DND-41 (cell line): ENCODE measurements around the gene MAGEC3.

ENCODE experiments used
- ATAC-seq: fragments of 200-7000 bp; cut with Tn5 transposase; 3 replicates; pipeline ENCODE4 v1.9.1; 2021; ENCODE audit warnings: low read depth; ENCODE audit not compliant: insufficient read depth
- DNase-seq: peaks from one replicate; pipeline ENCODE4 v3.0.0-alpha.2; 2020
- H2AFZ ChIP-seq: 2 replicates; pipeline ENCODE4 v1.6.0; 2012; ENCODE audit warnings: low read depth, low read length
- H3K27ac ChIP-seq: 2 replicates; pipeline ENCODE4 v1.5.1; 2012; ENCODE audit warnings: low read length, inconsistent platforms
- H3K27me3 ChIP-seq: fragments of 200-600 bp; sonication (generic); 2 replicates; pipeline ENCODE4 v1.6.0; 2012; ENCODE audit warnings: low read length, mild to moderate bottlenecking, inconsistent platforms; ENCODE audit not compliant: insufficient read depth, poor library complexity
- H3K36me3 ChIP-seq: 2 replicates; pipeline ENCODE4 v1.5.1; 2012; ENCODE audit warnings: low read length, inconsistent platforms; ENCODE audit not compliant: insufficient read depth
- H3K4me1 ChIP-seq: 2 replicates; pipeline ENCODE4 v1.5.1; 2012; ENCODE audit warnings: mild to moderate bottlenecking, low read length; ENCODE audit not compliant: insufficient read depth
- H3K4me2 ChIP-seq: 2 replicates; pipeline ENCODE4 v1.6.0; 2012; ENCODE audit warnings: mild to moderate bottlenecking, moderate library complexity, low read length, inconsistent platforms; ENCODE audit not compliant: insufficient read depth
- H3K4me3 ChIP-seq, 2 experiments: fragments of 200-600 bp in 1 of 2; shearing (Covaris generic) in 1 of 2; 2 replicates each; pipeline ENCODE4 v1.5.1; 2012 to 2016; ENCODE audit warnings: inconsistent platforms in 2 of 2, low read length in 2 of 2, mild to moderate bottlenecking in 2 of 2, low read depth in 1 of 2, moderate library complexity in 1 of 2
- H3K79me2 ChIP-seq: 2 replicates; pipeline ENCODE4 v1.6.0; 2012; ENCODE audit warnings: low read length, inconsistent platforms; ENCODE audit not compliant: insufficient read depth
- H3K9ac ChIP-seq: 2 replicates; pipeline ENCODE4 v1.6.0; 2012; ENCODE audit warnings: low read depth, mild to moderate bottlenecking, inconsistent platforms, low read length, moderate library complexity
- H3K9me3 ChIP-seq: 2 replicates; pipeline ENCODE4 v1.5.1; 2012; ENCODE audit warnings: low read length, moderate library complexity, mild to moderate bottlenecking, inconsistent platforms; ENCODE audit not compliant: insufficient read depth, severe bottlenecking
- H4K20me1 ChIP-seq: 2 replicates; pipeline ENCODE4 v1.6.0; 2012; ENCODE audit warnings: low read length; ENCODE audit not compliant: insufficient read depth
- EZH2 ChIP-seq: IDR thresholded peaks from 3 replicates; pipeline ENCODE4 v1.6.1; 2012; ENCODE audit warnings: borderline replicate concordance, low read depth, mild to moderate bottlenecking, moderate library complexity, low read length, inconsistent platforms; ENCODE audit not compliant: severe bottlenecking
- TF ChIP-seq, protein P1 (sequence below): IDR thresholded peaks from 2 replicates; pipeline ENCODE4 v1.5.1; 2012; ENCODE audit warnings: borderline replicate concordance, low read length, moderate library complexity, mild to moderate bottlenecking; ENCODE audit not compliant: poor library complexity, severe bottlenecking; ENCODE audit errors: extremely low read depth

MAGEC3 gene

DNA sequence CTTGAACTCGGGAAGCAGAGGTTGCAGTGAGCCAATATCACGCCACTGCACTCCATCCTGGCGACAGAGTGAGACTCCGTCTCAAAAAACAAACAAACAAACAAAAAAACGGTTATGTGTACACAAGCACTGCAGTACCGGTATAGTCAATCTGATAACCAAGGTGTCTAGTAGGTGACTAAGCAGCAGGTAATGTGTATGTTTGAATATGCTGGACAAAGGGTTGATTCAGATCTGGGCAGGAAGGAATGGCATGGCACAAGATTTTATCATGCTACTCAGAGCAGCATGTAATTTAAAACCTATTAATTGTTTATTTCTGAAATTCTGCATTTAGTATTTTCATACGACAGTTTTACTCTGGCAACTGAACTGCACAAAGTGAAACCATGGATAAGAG lies 107.3 kb downstream of the MAGEC3 start:
- no peak overlapping the region for H3K4me3 ChIP-seq
- no peaks in the 10 kb centered on the region for H3K9me3 ChIP-seq
- no peaks in the 10 kb centered on the region for H3K4me1 ChIP-seq
- H3K9ac ChIP-seq, result no peak overlapping the region
- no peaks in the 10 kb centered on the region for H4K20me1 ChIP-seq
- no peaks in the 10 kb centered on the region for H3K36me3 ChIP-seq
- no peak for DNase-seq
- H3K27ac ChIP-seq, result no peak overlapping the region
- no peak overlapping the region for H2AFZ ChIP-seq
- no peak overlapping the region for H3K4me2 ChIP-seq
- H3K27me3 ChIP-seq, result no peaks in the 10 kb centered on the region
- no peak for ATAC-seq
- H3K79me2 ChIP-seq, result no peaks in the 10 kb centered on the region
- TF ChIP-seq, protein P1, sequence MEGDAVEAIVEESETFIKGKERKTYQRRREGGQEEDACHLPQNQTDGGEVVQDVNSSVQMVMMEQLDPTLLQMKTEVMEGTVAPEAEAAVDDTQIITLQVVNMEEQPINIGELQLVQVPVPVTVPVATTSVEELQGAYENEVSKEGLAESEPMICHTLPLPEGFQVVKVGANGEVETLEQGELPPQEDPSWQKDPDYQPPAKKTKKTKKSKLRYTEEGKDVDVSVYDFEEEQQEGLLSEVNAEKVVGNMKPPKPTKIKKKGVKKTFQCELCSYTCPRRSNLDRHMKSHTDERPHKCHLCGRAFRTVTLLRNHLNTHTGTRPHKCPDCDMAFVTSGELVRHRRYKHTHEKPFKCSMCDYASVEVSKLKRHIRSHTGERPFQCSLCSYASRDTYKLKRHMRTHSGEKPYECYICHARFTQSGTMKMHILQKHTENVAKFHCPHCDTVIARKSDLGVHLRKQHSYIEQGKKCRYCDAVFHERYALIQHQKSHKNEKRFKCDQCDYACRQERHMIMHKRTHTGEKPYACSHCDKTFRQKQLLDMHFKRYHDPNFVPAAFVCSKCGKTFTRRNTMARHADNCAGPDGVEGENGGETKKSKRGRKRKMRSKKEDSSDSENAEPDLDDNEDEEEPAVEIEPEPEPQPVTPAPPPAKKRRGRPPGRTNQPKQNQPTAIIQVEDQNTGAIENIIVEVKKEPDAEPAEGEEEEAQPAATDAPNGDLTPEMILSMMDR, result no peak
- no peak for TF ChIP-seq EZH2

DNA sequence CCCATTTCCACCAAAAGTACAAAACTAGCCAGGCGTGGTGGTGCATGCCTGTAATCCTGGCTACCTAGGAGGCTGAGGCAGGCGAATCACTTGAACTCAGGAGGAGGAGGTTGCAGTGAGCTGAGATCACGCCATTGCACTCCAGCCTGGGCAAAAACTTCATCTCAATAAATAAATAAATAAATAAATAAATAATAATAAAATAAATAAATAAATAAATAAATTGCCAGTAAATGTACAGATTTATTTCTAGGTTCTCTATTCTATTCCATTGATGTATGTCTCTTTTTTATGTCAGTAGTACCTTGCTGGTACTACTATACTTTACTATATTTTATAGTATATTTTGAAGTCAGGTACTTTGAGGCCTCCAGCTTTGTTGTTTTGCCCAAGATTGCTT lies 109.2 kb downstream of the MAGEC3 start:
- H3K36me3 ChIP-seq, result no peaks in the 10 kb centered on the region

More for the DNA sequence above, 109.2 kb downstream of the MAGEC3 start:
- Histone ChIP-seq H3K79me2 (no peaks in the 10 kb centered on the region), H3K9ac (no peak overlapping the region), H3K27ac (no peak overlapping the region), H3K9me3 (no peaks in the 10 kb centered on the region), H4K20me1 (no peaks in the 10 kb centered on the region), H3K4me3 (no peak overlapping the region), H3K27me3 (no peaks in the 10 kb centered on the region), H3K4me2 (no peak overlapping the region), H3K4me1 (no peaks in the 10 kb centered on the region), H2AFZ (no peak overlapping the region)
- no peak for ATAC-seq
- DNase-seq, result no peak
- no peak for TF ChIP-seq EZH2
- TF ChIP-seq, protein P1, result no peak
